IgD-negative memory B cell (primary cell): ENCODE results near the gene FAM107A. TPM values are rescaled to one million over a fixed set of nuclear protein-coding genes. Genes with fewer than 3 reads are reported as not detected.
A peak's percentile ranks its signal among the peaks of the same experiment; 100 is the strongest.

Experiments used
- H3K27ac Mint-ChIP-seq, 3 donors: one replicate each; pipeline ENCODE4 v1.8.0; 2020 to 2022; ENCODE audit warnings: mild to moderate bottlenecking in 3 of 3, mixed read lengths in 3 of 3, moderate library complexity in 1 of 3
- H3K27me3 Mint-ChIP-seq: one replicate; pipeline ENCODE4 v1.8.0; 2021; ENCODE audit warnings: mixed read lengths
- H3K36me3 Mint-ChIP-seq: one replicate; pipeline ENCODE4 v1.8.0; 2020; ENCODE audit warnings: mild to moderate bottlenecking, mixed read lengths
- H3K4me1 Mint-ChIP-seq, 3 donors: one replicate each; pipeline ENCODE4 v1.8.0; 2020 to 2022; ENCODE audit warnings: mixed read lengths in 3 of 3, mild to moderate bottlenecking in 1 of 3
- H3K4me3 Mint-ChIP-seq, 4 donors: one replicate each; pipeline ENCODE4 v1.8.0; 2020 to 2022; ENCODE audit warnings: mild to moderate bottlenecking in 4 of 4, mixed read lengths in 4 of 4, moderate library complexity in 3 of 4
- H3K9me3 Mint-ChIP-seq, 3 donors: one replicate each; pipeline ENCODE4 v1.8.0; 2020 to 2021; ENCODE audit warnings: mixed read lengths in 3 of 3, mild to moderate bottlenecking in 1 of 3
- polyA plus RNA-seq: library from polyadenylated mRNA; unstranded; fragments of 300-500 nt; fragmentation: Illumina TruSeq; gene quantifications from one replicate; pipeline ENCODE4 v1.2.3, GENCODE V29; 2021

The FAM107A gene
- polyA plus RNA-seq, 1 donor from 2014 or later = not detected

DNA sequence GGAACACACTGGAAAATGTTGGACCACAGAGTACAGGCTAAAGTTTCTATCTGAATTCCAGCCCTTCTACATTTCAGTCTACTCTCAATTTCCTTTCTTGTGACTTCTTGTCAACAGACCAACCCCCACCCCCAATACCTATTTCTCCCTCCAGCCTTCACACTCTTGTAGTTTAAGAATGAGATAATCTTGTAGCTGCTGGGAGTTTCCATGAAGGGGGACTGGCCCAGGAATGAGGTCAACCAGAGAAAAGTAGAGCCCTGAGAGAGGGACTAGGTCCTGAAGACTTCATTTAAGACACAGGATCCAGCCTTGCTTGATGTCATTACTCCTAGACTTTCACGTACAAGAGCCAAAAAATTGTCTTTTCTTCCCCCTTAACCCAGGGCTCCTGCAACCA is 29.5 kb upstream of the FAM107A start:
- Mint-ChIP-seq H3K27ac (no peak overlapping the region), H3K27me3 (peaks cover 12% of the 10 kb centered on the region), H3K9me3 (peaks cover 0 to 9% (median 7%) of the 10 kb centered on the region in 3 donors), H3K36me3 (no peaks in the 10 kb centered on the region), H3K4me3 (no peak overlapping the region), H3K4me1 (no peaks in the 10 kb centered on the region)

DNA sequence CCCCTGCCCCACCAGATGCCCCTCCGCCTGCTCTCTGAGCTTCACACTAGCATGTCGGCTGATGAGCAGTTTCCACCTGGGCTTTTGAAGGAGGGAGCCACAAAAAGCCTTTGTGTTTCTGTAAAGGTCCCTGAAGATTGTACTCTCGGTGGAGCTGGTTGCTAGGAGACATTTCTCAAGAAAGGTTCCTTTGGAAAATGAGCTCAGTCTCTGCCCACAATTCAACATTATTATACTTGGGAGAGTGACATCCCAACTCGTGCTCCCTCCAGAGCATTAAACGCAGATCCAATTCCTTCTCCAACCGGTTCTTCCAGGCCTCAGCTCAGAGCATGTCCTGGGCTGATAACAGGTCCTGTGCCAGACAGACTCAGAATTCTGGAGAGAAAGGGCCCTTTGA is 26.8 kb upstream of the FAM107A start:
- peaks cover 9% of the 10 kb centered on the region for H3K27me3 Mint-ChIP-seq
- no peak overlapping the region for H3K4me3 Mint-ChIP-seq
- no peaks in the 10 kb centered on the region for H3K4me1 Mint-ChIP-seq
- no peak overlapping the region for H3K27ac Mint-ChIP-seq
- no peaks in the 10 kb centered on the region for H3K36me3 Mint-ChIP-seq
- H3K9me3 Mint-ChIP-seq = peaks cover 0 to 9% (median 7%) of the 10 kb centered on the region in 3 donors

DNA sequence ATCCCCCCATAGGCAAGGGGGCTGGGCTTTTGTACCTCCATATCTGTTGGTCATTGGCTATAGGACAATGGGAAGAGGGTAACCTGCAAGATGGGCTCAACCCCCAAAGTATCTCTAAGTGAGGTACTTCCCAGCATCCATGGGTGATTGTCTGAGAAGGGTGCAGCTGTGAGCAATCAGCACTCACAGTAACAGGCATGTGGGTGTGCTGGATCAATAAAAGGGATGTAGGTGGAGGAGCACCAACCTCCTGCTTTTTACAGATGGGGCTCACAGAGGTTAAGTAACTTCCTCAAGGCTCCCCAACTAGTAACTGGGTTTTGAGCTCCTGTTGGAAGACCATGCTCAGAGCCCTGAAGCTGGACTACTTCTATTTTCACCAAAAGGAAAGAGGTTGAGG is 26.4 kb upstream of the FAM107A start:
- peaks cover 0 to 9% (median 7%) of the 10 kb centered on the region in 3 donors for H3K9me3 Mint-ChIP-seq
- H3K36me3 Mint-ChIP-seq = no peaks in the 10 kb centered on the region
- H3K4me1 Mint-ChIP-seq = no peaks in the 10 kb centered on the region
- H3K27ac Mint-ChIP-seq = no peak overlapping the region
- peaks cover 9% of the 10 kb centered on the region for H3K27me3 Mint-ChIP-seq
- H3K4me3 Mint-ChIP-seq = no peak overlapping the region

DNA sequence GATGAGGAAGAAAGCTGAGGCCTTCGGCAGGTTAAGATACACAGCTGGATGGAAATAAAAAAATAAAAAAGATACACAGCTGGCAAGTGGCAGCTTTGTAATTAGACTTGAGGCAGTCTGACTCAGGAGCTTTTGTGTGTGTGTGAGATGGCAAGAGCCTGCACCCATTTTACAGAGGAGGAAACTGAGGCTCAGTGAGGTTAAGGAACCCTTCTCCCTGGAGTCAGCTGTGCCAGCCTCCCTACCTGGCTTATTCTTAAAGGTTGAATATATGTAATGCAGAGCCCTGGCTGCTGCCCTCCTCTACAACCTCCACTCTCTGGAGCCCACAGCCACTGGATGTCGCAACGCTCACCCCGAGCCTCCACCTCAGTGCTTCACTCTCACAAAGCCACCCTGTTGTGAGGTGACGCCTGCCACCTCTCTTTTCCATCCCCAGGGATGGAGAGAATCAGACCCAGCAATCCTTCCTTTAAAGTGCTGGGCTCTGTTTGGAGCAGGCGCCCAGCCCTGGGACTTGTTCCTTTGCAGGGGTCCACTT is 20.6 kb upstream of the FAM107A start:
- peaks cover 6% of the 10 kb centered on the region for H3K27me3 Mint-ChIP-seq
- peaks cover 2% of the 10 kb centered on the region for H3K36me3 Mint-ChIP-seq
- H3K4me1 Mint-ChIP-seq = no peaks in the 10 kb centered on the region
- H3K27ac Mint-ChIP-seq = no peak overlapping the region
- H3K9me3 Mint-ChIP-seq = peaks cover 0 to 4% (median 2%) of the 10 kb centered on the region in 3 donors
- no peak overlapping the region for H3K4me3 Mint-ChIP-seq

DNA sequence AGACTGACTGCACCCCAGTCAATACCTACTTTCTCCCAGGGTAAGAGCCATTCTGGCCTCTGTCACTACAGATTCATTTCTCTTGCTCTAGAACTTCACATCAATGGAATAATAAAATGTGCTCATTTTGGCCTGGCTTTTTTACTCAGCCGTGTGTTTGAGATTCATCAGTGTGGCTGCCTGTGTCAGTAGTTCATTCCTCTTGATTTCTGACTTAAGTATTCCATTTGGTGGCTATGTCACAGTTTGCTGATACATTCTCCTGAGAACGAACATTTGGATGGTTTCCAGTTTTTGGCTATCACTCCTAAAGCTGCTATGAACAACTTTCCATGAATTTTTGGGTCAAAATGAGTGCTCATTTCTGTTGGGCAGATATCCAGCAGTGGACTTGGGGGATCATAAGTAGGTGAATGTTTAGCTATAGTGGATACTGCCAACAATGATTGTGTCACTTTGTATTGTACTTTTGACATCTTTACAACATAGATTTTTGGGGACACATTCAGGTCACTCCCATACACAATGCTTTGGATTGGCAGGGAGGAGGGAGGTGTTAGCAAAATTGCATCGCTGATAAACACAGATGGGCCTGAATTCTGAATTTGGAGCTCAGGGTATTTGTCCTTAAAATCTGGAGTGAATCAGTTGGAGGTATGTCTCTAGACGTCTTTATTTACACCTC is 19.8 kb upstream of the FAM107A start:
- no peaks in the 10 kb centered on the region for H3K4me1 Mint-ChIP-seq
- peaks cover 2% of the 10 kb centered on the region for H3K36me3 Mint-ChIP-seq
- peaks cover 3% of the 10 kb centered on the region for H3K27me3 Mint-ChIP-seq
- H3K4me3 Mint-ChIP-seq = no peak overlapping the region
- no peak overlapping the region for H3K27ac Mint-ChIP-seq
- H3K9me3 Mint-ChIP-seq = no peaks in the 10 kb centered on the region

DNA sequence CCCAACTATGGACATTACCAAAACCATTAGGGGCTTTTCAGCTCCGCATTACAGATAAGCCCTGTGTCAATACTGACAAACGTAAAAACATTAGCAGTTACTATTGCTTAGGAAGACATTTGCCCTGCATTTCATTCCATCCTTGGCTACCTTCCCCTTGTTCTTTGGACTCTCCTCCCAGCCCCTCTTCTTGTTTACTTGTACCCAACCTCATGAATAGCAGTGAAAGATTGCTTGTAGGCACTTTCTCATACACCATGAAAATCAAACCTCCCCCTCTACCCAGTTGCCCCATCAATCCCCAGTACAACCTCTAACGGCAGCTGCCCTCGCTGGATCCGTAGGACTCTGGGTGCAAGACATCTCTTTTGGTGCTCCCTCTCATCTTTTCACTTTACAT is 16.9 kb upstream of the FAM107A start:
- H3K9me3 Mint-ChIP-seq = no peaks in the 10 kb centered on the region
- H3K27ac Mint-ChIP-seq = no peak overlapping the region
- no peaks in the 10 kb centered on the region for H3K4me1 Mint-ChIP-seq
- H3K36me3 Mint-ChIP-seq = peaks cover 2% of the 10 kb centered on the region
- H3K27me3 Mint-ChIP-seq = no peaks in the 10 kb centered on the region
- no peak overlapping the region for H3K4me3 Mint-ChIP-seq

DNA sequence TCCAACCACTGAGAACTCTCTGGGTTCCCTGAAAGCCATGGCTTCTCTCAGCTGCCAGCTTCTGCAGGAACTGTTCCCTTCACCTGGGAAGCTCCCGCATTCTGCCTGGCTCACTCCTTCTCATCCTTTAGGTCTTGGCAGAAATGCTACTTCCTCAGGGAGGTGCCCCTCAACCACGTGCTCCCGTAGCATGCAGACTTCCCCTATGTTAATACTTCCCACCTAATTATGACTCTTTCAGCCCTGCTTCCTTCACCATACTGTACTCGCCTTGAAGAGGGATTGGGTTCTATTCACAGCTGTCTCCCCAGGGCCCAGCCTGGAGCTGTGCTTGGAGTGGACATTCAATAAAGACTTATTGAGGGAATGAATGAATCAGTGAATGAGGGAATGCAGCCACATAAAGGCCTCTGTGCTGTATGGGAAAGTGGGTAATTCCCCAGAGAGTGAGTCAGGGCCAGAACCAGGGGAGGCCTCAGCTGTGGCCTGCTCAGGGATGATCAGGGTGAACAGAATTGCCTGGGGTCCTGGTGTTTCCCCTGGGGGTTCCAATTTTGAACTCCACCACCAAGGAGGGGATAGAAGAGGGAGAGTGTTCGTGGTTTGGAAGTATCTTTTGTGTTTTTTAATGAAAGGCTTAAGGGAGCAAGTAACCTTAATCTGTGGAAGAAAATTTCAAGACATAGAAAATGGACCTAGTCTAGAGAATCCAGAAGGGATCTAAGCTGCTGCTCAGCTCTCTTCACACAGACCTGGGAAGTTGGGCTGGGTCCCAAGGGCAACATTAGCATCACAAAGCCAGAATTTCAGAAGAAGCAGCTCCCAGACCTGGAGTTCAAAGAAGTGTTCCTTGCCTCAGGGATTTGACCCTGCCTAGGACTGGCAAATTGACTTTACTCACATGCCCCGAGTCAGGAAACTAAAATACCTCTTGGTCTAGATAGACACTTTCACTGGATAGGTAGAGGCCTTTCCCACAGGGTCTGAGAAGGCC is 14.6 kb upstream of the FAM107A start:
- Mint-ChIP-seq H3K27me3 (peaks cover 11% of the 10 kb centered on the region), H3K4me1 (peaks cover 0 to 2% (median 0%) of the 10 kb centered on the region in 3 donors), H3K9me3 (no peaks in the 10 kb centered on the region), H3K4me3 (no peak overlapping the region), H3K36me3 (peaks cover 2% of the 10 kb centered on the region), H3K27ac (peak overlapping the region in 1 of 3 donors; percentile 4)

DNA sequence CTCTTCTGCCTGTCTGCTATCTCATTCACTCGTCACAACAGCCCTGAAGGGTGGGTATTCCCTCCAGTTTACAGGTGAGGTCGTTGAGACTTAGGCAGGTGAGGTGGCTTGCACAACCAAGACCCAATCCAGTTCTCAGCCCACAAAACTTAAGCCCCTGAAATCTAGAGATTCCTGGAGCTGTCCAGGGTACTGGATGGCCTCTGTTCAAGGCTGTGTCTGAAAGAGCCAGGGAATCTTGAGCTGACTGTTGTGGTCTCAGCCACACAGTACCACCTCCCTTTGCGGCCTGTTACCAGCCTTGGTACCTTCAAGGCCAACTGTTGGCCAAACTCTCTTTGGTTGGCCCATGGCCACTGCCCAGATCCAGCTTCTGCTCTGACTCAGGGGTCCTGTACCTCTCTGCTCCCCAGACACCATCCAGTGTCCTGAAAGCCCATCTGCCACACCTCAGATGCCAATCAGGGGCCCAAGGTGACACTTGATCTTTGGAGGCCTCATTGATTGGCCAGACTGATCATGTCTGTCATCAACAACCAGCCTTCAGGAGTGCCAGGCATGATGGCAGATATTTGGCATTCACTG is 10.9 kb upstream of the FAM107A start:
- peaks cover 4% of the 10 kb centered on the region for H3K36me3 Mint-ChIP-seq
- H3K27ac Mint-ChIP-seq = no peak overlapping the region
- peaks cover 37% of the 10 kb centered on the region for H3K27me3 Mint-ChIP-seq
- H3K9me3 Mint-ChIP-seq = peaks cover 0 to 3% (median 2%) of the 10 kb centered on the region in 3 donors
- peaks cover 0 to 11% (median 4%) of the 10 kb centered on the region in 3 donors for H3K4me1 Mint-ChIP-seq
- peak overlapping the region in 1 of 4 donors; percentile 74 for H3K4me3 Mint-ChIP-seq

DNA sequence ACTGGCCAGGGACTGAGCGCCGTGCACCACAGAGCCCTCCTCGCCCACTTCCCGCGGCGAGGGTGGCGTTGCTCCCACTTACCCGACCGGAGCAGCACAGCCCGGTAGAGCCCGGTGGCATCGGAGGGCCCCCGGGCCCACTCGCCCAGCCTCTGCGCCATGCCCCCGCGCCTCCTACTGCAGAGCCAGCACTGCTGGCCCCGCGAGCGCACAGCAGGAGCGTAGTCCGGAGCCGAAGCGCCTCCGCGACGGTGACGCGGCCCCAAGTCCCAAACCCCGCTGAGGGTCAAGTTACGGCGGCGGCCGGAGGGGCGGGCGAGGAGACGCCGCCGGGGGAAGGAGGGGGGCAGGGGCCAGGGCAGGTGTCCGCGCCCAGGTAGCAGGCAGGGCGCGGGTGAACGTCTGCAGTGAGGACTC is 9.6 kb upstream of the FAM107A start:
- Mint-ChIP-seq H3K9me3 (peaks cover 0 to 3% (median 2%) of the 10 kb centered on the region in 3 donors), H3K27ac (no peak overlapping the region), H3K27me3 (peaks cover 37% of the 10 kb centered on the region), H3K4me3 (no peak overlapping the region), H3K36me3 (peaks cover 4% of the 10 kb centered on the region), H3K4me1 (peaks cover 0 to 11% (median 6%) of the 10 kb centered on the region in 3 donors)

DNA sequence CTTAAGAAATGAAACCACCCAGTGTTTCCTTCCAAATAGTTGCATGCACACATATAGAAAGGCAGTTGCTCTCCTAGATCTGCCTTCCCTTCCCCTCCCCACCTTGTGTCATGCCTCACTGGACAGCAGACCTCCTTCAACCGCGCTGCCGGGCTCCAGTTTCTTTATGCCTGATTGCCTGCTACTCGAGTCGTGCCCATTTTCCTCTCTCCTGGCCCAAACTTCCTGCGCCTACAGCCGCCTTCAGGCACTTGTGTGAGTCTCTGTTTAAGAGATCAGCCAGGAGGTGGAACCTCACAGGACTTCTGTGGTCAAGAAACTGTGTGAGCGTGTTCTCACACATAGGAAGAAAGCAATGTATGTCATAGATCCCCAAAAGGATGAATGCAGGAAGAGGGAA is 8.8 kb upstream of the FAM107A start:
- Mint-ChIP-seq H3K27me3 (peaks cover 37% of the 10 kb centered on the region), H3K4me1 (peaks cover 0 to 11% (median 10%) of the 10 kb centered on the region in 3 donors), H3K9me3 (peaks cover 0 to 3% (median 2%) of the 10 kb centered on the region in 3 donors), H3K4me3 (peak overlapping the region; percentile 80 to 92 (median 87)), H3K36me3 (peaks cover 4% of the 10 kb centered on the region), H3K27ac (peak overlapping the region in 1 of 3 donors; percentile 82)

DNA sequence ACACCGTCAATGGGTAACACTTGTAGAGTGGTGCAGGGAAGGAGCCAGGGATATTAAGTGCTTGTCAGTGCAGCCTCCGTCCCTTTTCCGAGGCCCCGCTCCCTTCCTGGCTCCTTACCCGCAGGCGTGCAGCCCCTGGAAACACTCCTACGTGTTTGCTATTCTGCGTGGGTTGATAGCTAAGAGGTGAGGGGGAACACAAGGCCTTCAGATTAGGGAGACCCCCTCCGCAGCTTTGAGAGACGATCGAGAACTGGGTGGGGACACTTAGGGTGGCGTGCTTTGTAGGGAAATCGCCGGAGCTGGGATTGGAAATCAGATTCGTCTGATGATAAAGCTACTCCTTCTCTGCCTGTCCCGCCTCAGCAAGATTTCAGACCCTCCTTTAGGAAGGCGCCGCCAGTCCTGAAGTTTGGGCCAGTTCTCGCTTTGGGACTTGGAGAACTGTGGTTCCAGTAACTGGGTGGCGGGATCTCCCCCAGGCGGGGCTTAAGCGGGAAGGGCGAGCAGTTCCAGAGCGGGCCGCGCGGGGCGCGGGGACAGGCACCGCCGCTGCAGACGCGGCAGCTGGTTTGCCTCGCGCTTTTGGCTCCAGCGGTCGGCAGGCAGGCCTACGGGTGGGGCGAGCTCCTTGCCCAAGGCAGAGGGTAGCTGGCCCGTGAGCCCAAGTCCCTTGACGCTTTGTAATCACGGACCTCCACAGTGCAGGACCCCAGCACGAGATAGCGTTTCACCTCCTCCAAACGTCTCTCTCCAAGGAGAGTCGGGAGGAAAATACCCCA is 8.0 kb upstream of the FAM107A start:
- H3K36me3 Mint-ChIP-seq = peaks cover 4% of the 10 kb centered on the region
- peak overlapping the region; percentile 80 to 92 (median 87) for H3K4me3 Mint-ChIP-seq
- H3K9me3 Mint-ChIP-seq = peaks cover 0 to 3% (median 2%) of the 10 kb centered on the region in 3 donors
- peaks cover 38% of the 10 kb centered on the region for H3K27me3 Mint-ChIP-seq
- peaks cover 0 to 11% (median 10%) of the 10 kb centered on the region in 3 donors for H3K4me1 Mint-ChIP-seq
- peak overlapping the region in 1 of 3 donors; percentile 41 for H3K27ac Mint-ChIP-seq

DNA sequence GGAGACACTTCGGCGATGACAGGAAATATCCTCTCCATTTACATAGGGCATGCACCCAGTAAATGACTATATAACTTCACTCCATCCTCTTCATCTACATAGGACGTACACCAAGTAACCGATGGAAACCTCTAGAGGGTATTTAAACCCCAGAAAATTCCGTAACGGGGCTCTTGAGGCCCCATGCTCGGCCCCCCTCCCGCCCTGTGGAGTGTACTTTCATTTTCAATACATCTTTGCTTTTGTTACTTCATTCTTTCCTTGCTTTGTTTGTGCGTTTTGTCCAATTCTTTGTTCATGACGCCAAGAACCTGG is 7.5 kb upstream of the FAM107A start:
- Mint-ChIP-seq H3K27me3 (peaks cover 38% of the 10 kb centered on the region), H3K4me3 (peak overlapping the region; percentile 80 to 92 (median 87)), H3K9me3 (peaks cover 0 to 3% (median 2%) of the 10 kb centered on the region in 3 donors), H3K36me3 (peaks cover 4% of the 10 kb centered on the region), H3K27ac (peak overlapping the region in 1 of 3 donors; percentile 41), H3K4me1 (peaks cover 0 to 11% (median 10%) of the 10 kb centered on the region in 3 donors)

DNA sequence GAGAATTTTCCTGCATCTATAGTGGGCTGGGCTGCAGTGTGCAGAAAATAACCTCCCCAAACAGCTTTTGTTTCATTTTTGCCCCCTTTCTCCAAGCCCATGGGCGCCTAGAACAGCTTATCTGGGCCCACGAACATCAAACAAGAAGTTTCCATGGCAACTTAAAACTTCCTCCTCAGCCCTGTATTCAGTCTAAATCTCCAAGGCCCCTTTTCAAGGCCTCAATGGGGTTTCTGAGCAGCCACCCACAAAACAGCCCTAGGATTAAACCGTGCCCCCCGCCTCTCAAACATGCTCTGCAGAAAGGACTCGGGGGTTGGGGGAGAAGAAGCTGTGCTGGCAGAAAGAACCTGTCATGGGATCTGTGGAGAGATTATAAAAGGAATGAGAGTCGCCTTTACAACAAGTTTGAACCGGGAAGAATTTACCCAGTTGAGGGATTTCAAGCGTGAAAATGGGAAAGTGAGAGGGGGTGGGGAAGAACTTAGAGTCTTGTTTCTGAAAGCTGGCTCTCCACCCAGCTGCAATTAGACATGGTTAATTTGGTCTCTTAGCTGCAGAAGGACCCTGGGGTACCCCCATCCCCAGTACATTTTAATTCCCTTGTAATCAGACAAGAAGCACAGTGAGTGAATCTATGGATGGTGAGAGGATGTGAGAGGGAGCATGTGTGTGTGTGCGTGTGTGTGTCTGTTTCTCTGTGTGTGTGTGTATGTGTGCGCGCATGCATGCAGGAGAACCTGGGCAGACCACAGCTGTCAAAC is 4.3 kb upstream of the FAM107A start:
- peaks cover 0 to 10% (median 9%) of the 10 kb centered on the region in 3 donors for H3K4me1 Mint-ChIP-seq
- peak overlapping the region in 1 of 3 donors; percentile 39 for H3K27ac Mint-ChIP-seq
- peaks cover 27% of the 10 kb centered on the region for H3K27me3 Mint-ChIP-seq
- H3K36me3 Mint-ChIP-seq = peaks cover 4% of the 10 kb centered on the region
- peaks cover 0 to 3% (median 2%) of the 10 kb centered on the region in 3 donors for H3K9me3 Mint-ChIP-seq
- peak overlapping the region in 1 of 4 donors; percentile 23 for H3K4me3 Mint-ChIP-seq
